Liver (tissue), 3 donors: ENCODE results near the gene HDAC10.

Experiments
- FOXA1 ChIP-seq: IDR thresholded peaks from 2 replicates; pipeline ENCODE4 v1.6.1; 2016; ENCODE audit warnings: antibody characterized with exemption
- GABPA ChIP-seq, 2 donors: IDR thresholded peaks in 1 of 2; conservative IDR thresholded peaks in 1 of 2; 2 replicates each; pipeline ENCODE4 v1.6.1; 2016; ENCODE audit warnings: antibody characterized with exemption in 2 of 2, mild to moderate bottlenecking in 1 of 2, moderate library complexity in 1 of 2
- HNF4A ChIP-seq, 2 donors: conservative IDR thresholded peaks; 2 replicates each; pipeline ENCODE4 v1.6.1; 2016; ENCODE audit warnings: antibody characterized with exemption in 2 of 2, mild to moderate bottlenecking in 2 of 2
- JUND ChIP-seq, 2 donors: IDR thresholded peaks; 2 replicates each; pipeline ENCODE4 v1.6.1; 2016; ENCODE audit warnings: antibody characterized with exemption in 2 of 2
- SP1 ChIP-seq: IDR thresholded peaks from 2 replicates; pipeline ENCODE4 v1.6.1; 2018; ENCODE audit warnings: antibody characterized with exemption, mild to moderate bottlenecking
- TAF1 ChIP-seq: conservative IDR thresholded peaks from 2 replicates; pipeline ENCODE4 v1.6.1; 2016; ENCODE audit warnings: antibody characterized with exemption, mild to moderate bottlenecking
- YY1 ChIP-seq: IDR thresholded peaks from 2 replicates; pipeline ENCODE4 v1.6.1; 2016; ENCODE audit warnings: antibody characterized with exemption, mild to moderate bottlenecking
- TF ChIP-seq, protein P1 (sequence below): fragments of 150-350 bp; IDR thresholded peaks from 2 replicates; pipeline ENCODE4 v1.5.1; 2017; ENCODE audit warnings: improper control_type of control experiment, low read depth, low read length; ENCODE audit not compliant: missing input control
- TF ChIP-seq, protein P2 (sequence below): IDR thresholded peaks from 2 replicates; pipeline ENCODE4 v1.6.1; 2016; ENCODE audit warnings: antibody characterized with exemption
- TF ChIP-seq, protein P3 (sequence below): IDR thresholded peaks from 2 replicates; pipeline ENCODE4 v1.6.1; 2016; ENCODE audit warnings: antibody characterized with exemption, mild to moderate bottlenecking
- TF ChIP-seq, protein P4 (sequence below): IDR thresholded peaks from 2 replicates; pipeline ENCODE4 v1.6.1; 2016; ENCODE audit warnings: antibody characterized with exemption
- TF ChIP-seq, protein P5 (sequence below): IDR thresholded peaks from 2 replicates; pipeline ENCODE4 v1.6.1; 2016; ENCODE audit warnings: antibody characterized with exemption
- donor health status: healthy.
- donor health status: healthy.

DNA sequence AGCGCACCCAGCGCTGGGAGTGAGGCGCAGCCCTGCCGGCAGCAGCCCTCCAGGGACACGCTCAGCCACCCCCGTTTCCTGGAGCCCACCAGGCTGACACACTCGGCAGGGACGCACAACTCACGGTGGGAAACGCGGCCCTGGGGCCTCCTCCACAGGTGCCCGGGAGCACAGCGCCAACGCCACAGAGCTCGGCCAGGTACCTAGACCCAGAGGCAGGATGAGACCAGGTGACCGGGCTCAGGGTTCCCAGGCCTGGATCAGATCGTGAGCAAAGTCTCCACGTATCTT lies 24.2 kb downstream of the HDAC10 start:
- TF ChIP-seq FOXA1 (no peak), JUND (IDR thresholded peaks at IDR 0.05) (no peak), SP1 (no peak), GABPA (IDR thresholded peaks at IDR 0.05 in 1 of 2, conservative IDR thresholded peaks at IDR 0.05 in 1 of 2) (no peak), YY1 (no peak), HNF4A (conservative IDR thresholded peaks at IDR 0.05) (no peak), TAF1 (no peak)
- TF ChIP-seq, protein P1, sequence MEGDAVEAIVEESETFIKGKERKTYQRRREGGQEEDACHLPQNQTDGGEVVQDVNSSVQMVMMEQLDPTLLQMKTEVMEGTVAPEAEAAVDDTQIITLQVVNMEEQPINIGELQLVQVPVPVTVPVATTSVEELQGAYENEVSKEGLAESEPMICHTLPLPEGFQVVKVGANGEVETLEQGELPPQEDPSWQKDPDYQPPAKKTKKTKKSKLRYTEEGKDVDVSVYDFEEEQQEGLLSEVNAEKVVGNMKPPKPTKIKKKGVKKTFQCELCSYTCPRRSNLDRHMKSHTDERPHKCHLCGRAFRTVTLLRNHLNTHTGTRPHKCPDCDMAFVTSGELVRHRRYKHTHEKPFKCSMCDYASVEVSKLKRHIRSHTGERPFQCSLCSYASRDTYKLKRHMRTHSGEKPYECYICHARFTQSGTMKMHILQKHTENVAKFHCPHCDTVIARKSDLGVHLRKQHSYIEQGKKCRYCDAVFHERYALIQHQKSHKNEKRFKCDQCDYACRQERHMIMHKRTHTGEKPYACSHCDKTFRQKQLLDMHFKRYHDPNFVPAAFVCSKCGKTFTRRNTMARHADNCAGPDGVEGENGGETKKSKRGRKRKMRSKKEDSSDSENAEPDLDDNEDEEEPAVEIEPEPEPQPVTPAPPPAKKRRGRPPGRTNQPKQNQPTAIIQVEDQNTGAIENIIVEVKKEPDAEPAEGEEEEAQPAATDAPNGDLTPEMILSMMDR = no peak
- TF ChIP-seq, protein P2, sequence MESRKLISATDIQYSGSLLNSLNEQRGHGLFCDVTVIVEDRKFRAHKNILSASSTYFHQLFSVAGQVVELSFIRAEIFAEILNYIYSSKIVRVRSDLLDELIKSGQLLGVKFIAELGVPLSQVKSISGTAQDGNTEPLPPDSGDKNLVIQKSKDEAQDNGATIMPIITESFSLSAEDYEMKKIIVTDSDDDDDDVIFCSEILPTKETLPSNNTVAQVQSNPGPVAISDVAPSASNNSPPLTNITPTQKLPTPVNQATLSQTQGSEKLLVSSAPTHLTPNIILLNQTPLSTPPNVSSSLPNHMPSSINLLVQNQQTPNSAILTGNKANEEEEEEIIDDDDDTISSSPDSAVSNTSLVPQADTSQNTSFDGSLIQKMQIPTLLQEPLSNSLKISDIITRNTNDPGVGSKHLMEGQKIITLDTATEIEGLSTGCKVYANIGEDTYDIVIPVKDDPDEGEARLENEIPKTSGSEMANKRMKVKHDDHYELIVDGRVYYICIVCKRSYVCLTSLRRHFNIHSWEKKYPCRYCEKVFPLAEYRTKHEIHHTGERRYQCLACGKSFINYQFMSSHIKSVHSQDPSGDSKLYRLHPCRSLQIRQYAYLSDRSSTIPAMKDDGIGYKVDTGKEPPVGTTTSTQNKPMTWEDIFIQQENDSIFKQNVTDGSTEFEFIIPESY = no peak
- TF ChIP-seq, protein P3, sequence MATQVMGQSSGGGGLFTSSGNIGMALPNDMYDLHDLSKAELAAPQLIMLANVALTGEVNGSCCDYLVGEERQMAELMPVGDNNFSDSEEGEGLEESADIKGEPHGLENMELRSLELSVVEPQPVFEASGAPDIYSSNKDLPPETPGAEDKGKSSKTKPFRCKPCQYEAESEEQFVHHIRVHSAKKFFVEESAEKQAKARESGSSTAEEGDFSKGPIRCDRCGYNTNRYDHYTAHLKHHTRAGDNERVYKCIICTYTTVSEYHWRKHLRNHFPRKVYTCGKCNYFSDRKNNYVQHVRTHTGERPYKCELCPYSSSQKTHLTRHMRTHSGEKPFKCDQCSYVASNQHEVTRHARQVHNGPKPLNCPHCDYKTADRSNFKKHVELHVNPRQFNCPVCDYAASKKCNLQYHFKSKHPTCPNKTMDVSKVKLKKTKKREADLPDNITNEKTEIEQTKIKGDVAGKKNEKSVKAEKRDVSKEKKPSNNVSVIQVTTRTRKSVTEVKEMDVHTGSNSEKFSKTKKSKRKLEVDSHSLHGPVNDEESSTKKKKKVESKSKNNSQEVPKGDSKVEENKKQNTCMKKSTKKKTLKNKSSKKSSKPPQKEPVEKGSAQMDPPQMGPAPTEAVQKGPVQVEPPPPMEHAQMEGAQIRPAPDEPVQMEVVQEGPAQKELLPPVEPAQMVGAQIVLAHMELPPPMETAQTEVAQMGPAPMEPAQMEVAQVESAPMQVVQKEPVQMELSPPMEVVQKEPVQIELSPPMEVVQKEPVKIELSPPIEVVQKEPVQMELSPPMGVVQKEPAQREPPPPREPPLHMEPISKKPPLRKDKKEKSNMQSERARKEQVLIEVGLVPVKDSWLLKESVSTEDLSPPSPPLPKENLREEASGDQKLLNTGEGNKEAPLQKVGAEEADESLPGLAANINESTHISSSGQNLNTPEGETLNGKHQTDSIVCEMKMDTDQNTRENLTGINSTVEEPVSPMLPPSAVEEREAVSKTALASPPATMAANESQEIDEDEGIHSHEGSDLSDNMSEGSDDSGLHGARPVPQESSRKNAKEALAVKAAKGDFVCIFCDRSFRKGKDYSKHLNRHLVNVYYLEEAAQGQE = no peak
- TF ChIP-seq, protein P4, sequence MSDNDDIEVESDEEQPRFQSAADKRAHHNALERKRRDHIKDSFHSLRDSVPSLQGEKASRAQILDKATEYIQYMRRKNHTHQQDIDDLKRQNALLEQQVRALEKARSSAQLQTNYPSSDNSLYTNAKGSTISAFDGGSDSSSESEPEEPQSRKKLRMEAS = no peak
- TF ChIP-seq, protein P5, sequence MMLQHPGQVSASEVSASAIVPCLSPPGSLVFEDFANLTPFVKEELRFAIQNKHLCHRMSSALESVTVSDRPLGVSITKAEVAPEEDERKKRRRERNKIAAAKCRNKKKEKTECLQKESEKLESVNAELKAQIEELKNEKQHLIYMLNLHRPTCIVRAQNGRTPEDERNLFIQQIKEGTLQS = no peak
